ENCODE data around the gene RPL36A. TPM values are rescaled to one million over a fixed set of nuclear protein-coding genes. Genes with fewer than 3 reads are reported as not detected.
A peak's percentile ranks its signal among the peaks of the same experiment; 100 is the strongest.

RPL36A gene
- total RNA-seq (2022) (377 and 381 TPM in 2 replicates), Bru-seq, nascent RNA (percentile 97 among the genes with signal in this experiment), BruChase-seq, experiment 1, labeled RNA remaining after a 2-hour chase (percentile 87 among the genes with signal in this experiment), BruChase-seq, experiment 2, labeled RNA remaining after a 6-hour chase (percentile 88 among the genes with signal in this experiment)
- long read RNA-seq, transcript RPL36A-203 (5 exons, 910 nt), result major isoform, 131 of 149 reads
- long read RNA-seq, partial matches to known transcripts, result 6 of 149 reads
- long read RNA-seq, other reads (novel, unspliced or antisense), result 5 of 149 reads

DNA sequence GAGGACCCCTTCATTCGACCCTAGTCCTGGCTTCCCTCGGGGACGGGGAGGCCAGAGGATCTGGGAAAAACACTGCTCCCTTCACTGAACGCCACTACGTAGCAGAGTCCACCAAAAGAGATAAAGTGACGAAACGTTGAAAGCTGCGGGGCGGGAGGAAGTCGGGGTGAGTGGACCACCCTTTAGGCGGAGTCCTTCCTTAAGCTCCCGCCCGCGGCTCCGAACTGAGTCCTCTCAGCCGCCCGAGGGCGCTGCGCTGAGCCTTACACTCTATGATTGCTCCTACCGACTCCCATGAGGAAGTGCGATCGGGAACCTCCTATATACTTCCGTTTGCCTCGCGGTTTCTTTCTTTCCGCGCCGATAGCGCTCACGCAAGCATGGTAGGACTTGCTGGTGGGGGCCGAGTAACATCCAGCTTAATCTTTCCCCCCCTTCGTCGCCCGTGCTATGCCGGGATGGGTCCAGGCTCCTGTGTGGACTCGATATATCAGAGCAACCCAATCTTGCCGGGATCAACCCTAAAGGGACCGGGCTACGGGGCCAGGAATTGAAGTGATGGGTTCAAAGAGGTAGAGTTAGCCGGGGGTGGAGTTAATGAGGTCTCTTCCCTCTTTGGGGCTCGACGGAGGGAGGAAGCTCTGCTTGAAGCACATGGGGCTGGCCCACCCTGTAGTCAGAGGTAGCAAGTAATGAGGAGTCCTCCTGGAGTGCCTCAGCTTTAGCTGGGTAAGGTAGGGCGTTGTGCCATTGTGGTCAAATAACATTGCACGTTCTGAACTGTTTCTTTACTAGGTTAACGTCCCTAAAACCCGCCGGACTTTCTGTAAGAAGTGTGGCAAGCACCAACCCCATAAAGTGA, at the start of gene RPL36A:
TSS of gene RPL36A (plus strand) at position 348 of the 862 bp plus-strand sequence. CDS start at position 381, 33 bp downstream.
- Histone ChIP-seq H3K4me3 (ENCODE audit: low read depth, low read length) (peak within 1 kb of the TSS; percentile 54), H3K9me3 (no peaks in the 10 kb centered on the region), H3K27me3 (replicated peaks; ENCODE audit: control insufficient read depth, insufficient read depth, low read length) (no peaks in the 10 kb centered on the region), H3K36me3 (ENCODE audit: control insufficient read depth, insufficient read depth, low read length) (no peaks in the 10 kb centered on the region), H3K4me1 (no peaks in the 10 kb centered on the region)
- TSS peak; percentile 59 for BruUV-seq (replicated peaks)
- Mint-ChIP-seq H3K9me3 (ENCODE audit: unreplicated experiment) (no peaks in the 10 kb centered on the region), H3K36me3 (ENCODE audit: insufficient read depth, unreplicated experiment) (peaks cover 49% of the 10 kb centered on the region), H3K4me1 (ENCODE audit: low read depth, unreplicated experiment) (peaks cover 4% of the 10 kb centered on the region), H3K27me3 (ENCODE audit: insufficient read depth, unreplicated experiment) (no peaks in the 10 kb centered on the region), H3K27ac (ENCODE audit: unreplicated experiment) (peak within 1 kb of the TSS; percentile 96), H3K4me3 (ENCODE audit: unreplicated experiment) (peak within 1 kb of the TSS; percentile 87)
- CTCF ChIA-PET, result interaction anchor here (1.0 to 1.2 kb wide), 2 partner anchors 16 to 43 kb away, joined by 3 to 4 read pairs; partner anchors contain the start of gene GLA
- POLR2A ChIA-PET, result interaction anchor here (0.6 to 1.5 kb wide), 5 partner anchors 17 to 388 kb away, joined by 3 to 11 read pairs (median 7); partner anchors contain the start of genes GLA, HNRNPH2 and TIMM8A
- intact Hi-C loops (cut with micrococcal nuclease; ENCODE audit: unreplicated experiment), result loop anchor here (1.0 kb wide), 2 partner anchors 16 to 43 kb away; partner anchors contain the start of genes GLA and TIMM8A
- DNase-seq, result peak; percentile 87 to 90
- TF ChIP-seq, protein P1, sequence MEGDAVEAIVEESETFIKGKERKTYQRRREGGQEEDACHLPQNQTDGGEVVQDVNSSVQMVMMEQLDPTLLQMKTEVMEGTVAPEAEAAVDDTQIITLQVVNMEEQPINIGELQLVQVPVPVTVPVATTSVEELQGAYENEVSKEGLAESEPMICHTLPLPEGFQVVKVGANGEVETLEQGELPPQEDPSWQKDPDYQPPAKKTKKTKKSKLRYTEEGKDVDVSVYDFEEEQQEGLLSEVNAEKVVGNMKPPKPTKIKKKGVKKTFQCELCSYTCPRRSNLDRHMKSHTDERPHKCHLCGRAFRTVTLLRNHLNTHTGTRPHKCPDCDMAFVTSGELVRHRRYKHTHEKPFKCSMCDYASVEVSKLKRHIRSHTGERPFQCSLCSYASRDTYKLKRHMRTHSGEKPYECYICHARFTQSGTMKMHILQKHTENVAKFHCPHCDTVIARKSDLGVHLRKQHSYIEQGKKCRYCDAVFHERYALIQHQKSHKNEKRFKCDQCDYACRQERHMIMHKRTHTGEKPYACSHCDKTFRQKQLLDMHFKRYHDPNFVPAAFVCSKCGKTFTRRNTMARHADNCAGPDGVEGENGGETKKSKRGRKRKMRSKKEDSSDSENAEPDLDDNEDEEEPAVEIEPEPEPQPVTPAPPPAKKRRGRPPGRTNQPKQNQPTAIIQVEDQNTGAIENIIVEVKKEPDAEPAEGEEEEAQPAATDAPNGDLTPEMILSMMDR (IDR thresholded peaks at IDR 0.05; ENCODE audit: insufficient read depth in 1 of 2, low read depth in 1 of 2, low read length in 1 of 2, severe bottlenecking in 1 of 2, unreplicated experiment in 1 of 2), result peak; percentile 33 to 77

DNA sequence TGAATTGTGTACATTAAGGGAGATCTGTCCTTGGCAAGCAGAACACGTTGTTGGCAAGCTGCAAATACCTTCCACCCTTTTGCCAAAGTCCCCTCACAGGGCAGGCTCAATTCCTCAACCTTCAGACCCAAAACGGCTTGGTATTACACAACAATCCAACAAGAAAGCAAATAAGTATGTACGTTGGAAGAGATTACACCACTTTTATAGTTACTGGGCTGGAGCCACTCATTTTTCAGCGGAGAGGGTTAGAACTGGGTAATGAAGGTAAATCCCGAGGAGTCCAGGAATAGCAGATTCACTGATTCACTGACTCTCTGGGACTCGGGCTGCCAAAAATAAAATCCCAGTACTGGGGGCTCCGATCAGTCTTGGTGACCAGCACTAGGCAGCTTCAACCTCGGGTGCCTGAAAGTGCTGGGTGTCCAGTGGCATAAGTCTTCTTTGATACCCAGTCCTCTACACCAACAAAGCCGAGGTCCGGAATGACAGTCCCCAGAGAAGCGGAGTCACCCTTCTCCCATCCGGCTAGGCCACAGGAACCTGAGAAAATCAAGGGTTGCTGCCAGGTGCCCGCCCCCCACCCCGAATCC, 42.9 kb upstream of the RPL36A start:
- Histone ChIP-seq H3K4me3 (ENCODE audit: low read depth, low read length) (peak overlapping the region; percentile 86), H3K4me1 (no peaks in the 10 kb centered on the region), H3K36me3 (ENCODE audit: control insufficient read depth, insufficient read depth, low read length) (no peaks in the 10 kb centered on the region), H3K27me3 (replicated peaks; ENCODE audit: control insufficient read depth, insufficient read depth, low read length) (no peaks in the 10 kb centered on the region), H3K9me3 (no peaks in the 10 kb centered on the region)
- Mint-ChIP-seq H3K36me3 (ENCODE audit: insufficient read depth, unreplicated experiment) (peaks cover 18% of the 10 kb centered on the region), H3K4me1 (ENCODE audit: low read depth, unreplicated experiment) (no peaks in the 10 kb centered on the region), H3K27me3 (ENCODE audit: insufficient read depth, unreplicated experiment) (no peaks in the 10 kb centered on the region), H3K27ac (ENCODE audit: unreplicated experiment) (peak overlapping the region; percentile 90), H3K4me3 (ENCODE audit: unreplicated experiment) (peak overlapping the region; percentile 82), H3K9me3 (ENCODE audit: unreplicated experiment) (no peaks in the 10 kb centered on the region)
- intact Hi-C loops (cut with micrococcal nuclease; ENCODE audit: unreplicated experiment), result loop anchor here (1.0 kb wide), 1 partner anchor 42 kb away; no protein-coding TSS in a partner anchor
- ChIA-PET CTCF (interaction anchor here (1.0 kb wide), 1 partner anchor 43 kb away, joined by 3 read pairs; the partner anchor contains the start of gene RPL36A), POLR2A (interaction anchor here (1.7 kb wide), 1 partner anchor 43 kb away, joined by 11 read pairs; the partner anchor contains the start of gene RPL36A)
- DNase-seq, result peak in 1 of 2 experiments; percentile 1
- TF ChIP-seq, protein P1 (IDR thresholded peaks at IDR 0.05; ENCODE audit: insufficient read depth in 1 of 2, low read depth in 1 of 2, low read length in 1 of 2, severe bottlenecking in 1 of 2, unreplicated experiment in 1 of 2), result no peak
- TSS peak; percentile 57 for BruUV-seq (replicated peaks)

Measured in Caco-2 (cell line).